H1 (cell line): ENCODE results near the gene PHETA1. TPM values are rescaled to one million over a fixed set of nuclear protein-coding genes. Genes with fewer than 3 reads are reported as not detected.
"Not testable (repeated sequence)": the region's sequence is repeated elsewhere in the genome, so short reads cannot be mapped to it uniquely, and the experiment has no call there.

ENCODE experiments used
- CTCF ChIA-PET: fragments of 300-600 bp; sonication (Branson Sonifier 250); formaldehyde crosslinking; loops from one replicate; lab custom pipeline; 2021; ENCODE audit not compliant: partially characterized antibody; lab: Charles Lee
- POLR2A ChIA-PET: fragments of 300-600 bp; sonication (Branson Sonifier 250); formaldehyde crosslinking; loops from one replicate; lab custom pipeline; 2021; ENCODE audit warnings: inconsistent platforms; ENCODE audit not compliant: partially characterized antibody; lab: Charles Lee
- DNase-seq, 2 experiments: peaks; one replicate each; pipeline versions ENCODE4 v3.0.0 to v3.0.0-alpha.2; 2010 to 2022; ENCODE audit warnings: low spot score in 2 of 2, low read depth in 1 of 2, mixed read lengths in 1 of 2
- FAIRE-seq: peaks from 2 replicates; lab custom pipeline; 2011; peaks lifted over from hg19 to GRCh38; lab: Jason Lieb, UNC
- H2AFZ ChIP-seq: 2 replicates; pipeline ENCODE4 v1.8.1; 2012; ENCODE audit warnings: low read length, inconsistent platforms
- H2AK5ac ChIP-seq: 2 replicates; pipeline ENCODE4 v1.6.1; 2013; ENCODE audit warnings: low read depth, low read length
- H2BK120ac ChIP-seq: replicated peaks from 2 replicates; pipeline ENCODE3; 2013; ENCODE audit warnings: low read depth, low read length, inconsistent platforms
- H2BK12ac ChIP-seq: 2 replicates; pipeline ENCODE4 v1.6.1; 2013; ENCODE audit warnings: low read depth, low read length
- H2BK15ac ChIP-seq: 2 replicates; pipeline ENCODE4 v1.6.1; 2013; ENCODE audit warnings: low read length
- H2BK20ac ChIP-seq: 2 replicates; pipeline ENCODE4 v1.6.1; 2013; ENCODE audit warnings: low read length
- H2BK5ac ChIP-seq: 2 replicates; pipeline ENCODE4 v1.6.1; 2013; ENCODE audit warnings: low read depth, low read length
- H3K14ac ChIP-seq: 2 replicates; pipeline ENCODE4 v1.6.1; 2013; ENCODE audit warnings: inconsistent platforms; ENCODE audit not compliant: insufficient read length
- H3K18ac ChIP-seq: 2 replicates; pipeline ENCODE4 v1.6.1; 2013; ENCODE audit warnings: low read length; ENCODE audit errors: extremely low read depth
- H3K23ac ChIP-seq: 2 replicates; pipeline ENCODE4 v1.6.1; 2013; ENCODE audit warnings: inconsistent platforms; ENCODE audit not compliant: insufficient read length
- H3K23me2 ChIP-seq: 2 replicates; pipeline ENCODE4 v1.6.1; 2013; ENCODE audit warnings: low read depth, low read length
- H3K27ac ChIP-seq: 2 replicates; pipeline ENCODE4 v1.6.1; 2011; ENCODE audit warnings: low read depth, low read length, inconsistent platforms
- H3K27me3 ChIP-seq, 4 experiments: replicated peaks in 1 of 4; 1 replicate in 1 of 4; 2 replicates in 3 of 4; pipeline versions ENCODE4 v1.6.1 to v1.8.1; 2011 to 2013; ENCODE audit warnings: low read length in 3 of 4, mild to moderate bottlenecking in 3 of 4, inconsistent platforms in 2 of 4, mixed read lengths in 2 of 4, moderate library complexity in 1 of 4; ENCODE audit not compliant: control insufficient read depth in 3 of 4, insufficient read depth in 3 of 4; ENCODE audit errors: extremely low read depth in 1 of 4
- H3K36me3 ChIP-seq, 4 experiments: 2 replicates each; pipeline versions ENCODE4 v1.6.1 to v1.8.1; 2011 to 2013; ENCODE audit warnings: mild to moderate bottlenecking in 4 of 4, low read length in 3 of 4, moderate library complexity in 2 of 4, control low read depth in 1 of 4, inconsistent platforms in 1 of 4; ENCODE audit not compliant: insufficient read depth in 4 of 4, control insufficient read depth in 2 of 4
- H3K4ac ChIP-seq: replicated peaks from 2 replicates; pipeline ENCODE3; 2013; ENCODE audit warnings: low read length, low read depth, mixed read lengths, inconsistent platforms; ENCODE audit not compliant: insufficient read length
- H3K4me1 ChIP-seq, 4 experiments: replicated peaks in 1 of 4; 1 replicate in 1 of 4; 2 replicates in 3 of 4; pipeline versions ENCODE4 v1.6.1 to v1.8.1; 2011 to 2013; ENCODE audit warnings: low read length in 3 of 4, inconsistent platforms in 2 of 4, mixed read lengths in 1 of 4; ENCODE audit not compliant: insufficient read depth in 4 of 4, control insufficient read depth in 3 of 4
- H3K4me2 ChIP-seq, 2 experiments: 2 replicates each; pipeline versions ENCODE4 v1.6.1 to v1.8.1; 2011 to 2013; ENCODE audit warnings: low read depth in 2 of 2, low read length in 2 of 2, control low read depth in 1 of 2, inconsistent platforms in 1 of 2, mild to moderate bottlenecking in 1 of 2; ENCODE audit not compliant: insufficient read depth in 1 of 2
- H3K4me3 ChIP-seq, 4 experiments: fragments of 200-600, 300-600 bp in 1 of 4; sonication (generic), shearing (Covaris generic), sonication (Bioruptor Twin) in 1 of 4; 2 replicates each; pipeline versions ENCODE4 v1.5.1 to v1.8.1; 2011 to 2016; ENCODE audit warnings: low read length in 4 of 4, low read depth in 3 of 4, control low read depth in 2 of 4, inconsistent platforms in 2 of 4, mild to moderate bottlenecking in 2 of 4, mixed read lengths in 1 of 4, moderate library complexity in 1 of 4; ENCODE audit not compliant: insufficient read depth in 2 of 4; ENCODE audit errors: extremely low read depth in 1 of 4
- H3K56ac ChIP-seq: replicated peaks from 2 replicates; pipeline ENCODE3; 2013; ENCODE audit warnings: low read depth, mild to moderate bottlenecking, mixed read lengths, low read length, inconsistent platforms; ENCODE audit not compliant: insufficient read length
- H3K79me1 ChIP-seq: 2 replicates; pipeline ENCODE4 v1.6.1; 2013; ENCODE audit warnings: low read depth, low read length, control low read depth
- H3K79me2 ChIP-seq, 2 experiments: 2 replicates each; pipeline versions ENCODE4 v1.6.1 to v1.8.1; 2012 to 2013; ENCODE audit warnings: low read length in 2 of 2, mild to moderate bottlenecking in 2 of 2, inconsistent platforms in 1 of 2; ENCODE audit not compliant: insufficient read depth in 2 of 2, control insufficient read depth in 1 of 2
- H3K9ac ChIP-seq, 4 experiments: replicated peaks in 1 of 4; 1 replicate in 1 of 4; 2 replicates in 3 of 4; pipeline versions ENCODE4 v1.6.1 to v1.8.1; 2011 to 2013; ENCODE audit warnings: low read depth in 3 of 4, low read length in 3 of 4, control low read depth in 2 of 4, mild to moderate bottlenecking in 2 of 4, moderate library complexity in 2 of 4, inconsistent platforms in 1 of 4; ENCODE audit errors: extremely low read depth in 1 of 4
- H3K9me3 ChIP-seq, 2 experiments: 2 replicates each; pipeline versions ENCODE4 v1.6.1 to v1.8.1; 2012 to 2013; ENCODE audit warnings: mild to moderate bottlenecking in 2 of 2, moderate library complexity in 2 of 2, control low read depth in 1 of 2, inconsistent platforms in 1 of 2, low read depth in 1 of 2, low read length in 1 of 2, mixed read lengths in 1 of 2; ENCODE audit not compliant: insufficient read depth in 2 of 2
- H4K20me1 ChIP-seq, 2 experiments: replicated peaks in 1 of 2; 2 replicates each; pipeline versions ENCODE3 to v1.8.1; 2011 to 2013; ENCODE audit warnings: inconsistent platforms in 2 of 2, low read length in 2 of 2, mild to moderate bottlenecking in 1 of 2; ENCODE audit not compliant: insufficient read depth in 2 of 2, control insufficient read depth in 1 of 2
- H4K5ac ChIP-seq: 2 replicates; pipeline ENCODE4 v1.6.1; 2013; ENCODE audit warnings: low read length, low read depth, mixed read lengths, inconsistent platforms; ENCODE audit not compliant: insufficient read length
- H4K8ac ChIP-seq: 2 replicates; pipeline ENCODE4 v1.8.0; 2013; ENCODE audit warnings: mild to moderate bottlenecking, moderate library complexity, low read length, inconsistent platforms; ENCODE audit not compliant: insufficient read depth; ENCODE audit errors: extremely low read depth
- H4K91ac ChIP-seq: replicated peaks from 2 replicates; pipeline ENCODE3; 2013; ENCODE audit warnings: low read length, mixed read lengths, inconsistent platforms; ENCODE audit not compliant: insufficient read length
- BCL11A ChIP-seq, 2 experiments: IDR thresholded peaks; one replicate each; pipeline ENCODE4 v1.6.1; 2011; ENCODE audit warnings: low read depth in 2 of 2, low read length in 2 of 2, mild to moderate bottlenecking in 2 of 2
- CBX5 ChIP-seq: fragments of 300-800, 300-1000 bp; sonication (generic); IDR thresholded peaks from 2 replicates; pipeline ENCODE4 v1.7.1; 2016; ENCODE audit warnings: antibody characterized with exemption, low read length, low read depth
- CTCF ChIP-seq, 3 experiments: IDR thresholded peaks; 1 replicate in 2 of 3; 2 replicates in 1 of 3; pipeline versions ENCODE4 v1.5.1 to v1.6.1; 2011; ENCODE audit warnings: low read length in 3 of 3, mild to moderate bottlenecking in 3 of 3, inconsistent platforms in 2 of 3, low read depth in 1 of 3, moderate library complexity in 1 of 3; ENCODE audit not compliant: insufficient read depth in 1 of 3; ENCODE audit errors: control extremely low read depth in 1 of 3
- PHF8 ChIP-seq: fragments of 200-600 bp; sonication (generic); conservative IDR thresholded peaks from 2 replicates; pipeline ENCODE4 v1.7.1; 2012; ENCODE audit warnings: low read depth, mild to moderate bottlenecking, inconsistent platforms, low read length, moderate library complexity
- POLR2A ChIP-seq, 2 experiments: IDR thresholded peaks; 1 replicate in 1 of 2; 2 replicates in 1 of 2; pipeline ENCODE4 v1.6.1; 2011; ENCODE audit warnings: low read depth in 2 of 2, low read length in 2 of 2, mild to moderate bottlenecking in 2 of 2; ENCODE audit errors: control extremely low read depth in 1 of 2
- WGBS, 2 experiments: shearing (Covaris generic) in 1 of 2; methylation state at CpG; one replicate each; pipeline versions ENCODE4 v1.1.6 to v1.1.7; 2013 to 2015; ENCODE audit warnings: low lambda C conversion rate in 2 of 2, mixed read lengths in 2 of 2, inconsistent platforms in 1 of 2, low coverage in 1 of 2, missing lambda C conversion rate in 1 of 2; ENCODE audit not compliant: insufficient replicate concordance in 2 of 2, insufficient coverage in 1 of 2, insufficient read length in 1 of 2; ENCODE audit errors: extremely low coverage in 1 of 2, missing lambda C conversion rate in 1 of 2; 5-methylcytosine and 5-hydroxymethylcytosine counted together
- polyA plus RNA-seq, 7 experiments: library from polyadenylated mRNA; depleted of rRNA in 3 of 7; stranded (reverse) in 5 of 7; unstranded in 2 of 7; fragments of >200 nt in 5 of 7; fragments of 200-250 nt in 2 of 7; gene quantifications; 1 replicate in 5 of 7; 2 replicates in 1 of 7; 4 replicates in 1 of 7; pipeline versions ENCODE4 v1.2.1 to v1.2.3, GENCODE V29; 2011 to 2013; ENCODE audit warnings: missing spikeins in 2 of 7, mixed read lengths in 2 of 7
- total RNA-seq: library from RNA; stranded (reverse); fragmentation: NEBNext Ultra II Directional; extraction: Animal tissue kit (Norgen Biotek cat#: 25700); gene quantifications from 2 replicates; pipeline ENCODE4 v1.2.1, GENCODE V29; 2021

PHETA1 gene
- total and polyA plus RNA-seq, 2 of the 8 experiments (the other 6 are each of a cell fraction or from before 2014, with no cell fraction given), result 5.2 to 12.3 TPM

GRCh38 chr12:111337371-111337770, 31.5 kb downstream of the PHETA1 start (continued):
- TF ChIP-seq CTCF (IDR thresholded peaks at IDR 0.05; ENCODE audit: control extremely low read depth in 1 of 3, insufficient read depth in 1 of 3, low read depth in 1 of 3, low read length in 3 of 3), result no peak
- no peak for TF ChIP-seq POLR2A (IDR thresholded peaks at IDR 0.05; ENCODE audit: control extremely low read depth in 1 of 2, low read depth in 2 of 2, low read length in 2 of 2)
- TF ChIP-seq CBX5, result no peak
- no peak for TF ChIP-seq PHF8
- no peak for TF ChIP-seq BCL11A (IDR thresholded peaks at IDR 0.05; ENCODE audit: low read depth in 2 of 2, low read length in 2 of 2)

- H3K9me3 ChIP-seq, H2AK5ac ChIP-seq, H2BK120ac ChIP-seq, FAIRE-seq, H4K8ac ChIP-seq, H3K14ac ChIP-seq, H4K91ac ChIP-seq, H2BK15ac ChIP-seq, H3K9ac ChIP-seq, H3K79me1 ChIP-seq, H3K79me2 ChIP-seq, H3K23me2 ChIP-seq, H2BK20ac ChIP-seq, H3K36me3 ChIP-seq, H2BK12ac ChIP-seq, H3K4ac ChIP-seq, H3K23ac ChIP-seq, H2BK5ac ChIP-seq, H4K5ac ChIP-seq, H3K27ac ChIP-seq, H3K4me2 ChIP-seq, H3K4me1 ChIP-seq, H4K20me1 ChIP-seq, DNase-seq, H3K56ac ChIP-seq, H2AFZ ChIP-seq, H3K27me3 ChIP-seq, H3K18ac ChIP-seq, H3K4me3 ChIP-seq: not testable (repeated sequence)
- WGBS, 2 experiments, result 86% methylated on average over 6 of the region's 6 CpGs; no CpG with 5 or more reads in 1 of the 2 experiments
- POLR2A ChIA-PET, result interaction anchor here (1.2 kb wide), 1 partner anchor 38 kb away, joined by 3 read pairs; no protein-coding TSS in a partner anchor
- CTCF ChIA-PET, result interaction anchor here (0.9 to 2.2 kb wide), 6 partner anchors 8 to 65 kb away, joined by 3 to 6 read pairs (median 4); no protein-coding TSS in a partner anchor
These were observed 32.5 kb downstream of the PHETA1 start for GRCh38 chr12:111336411-111336810.
